ENCODE measurements around the gene CAMSAP1.

Gene CAMSAP1

GRCh38 chr9:135803441-135803840 lies 103.9 kb downstream of the CAMSAP1 start:
- H3K27ac ChIP-seq (ENCODE audit: low read depth, low read length) = no peak overlapping the region
- no peak overlapping the region for H4K5ac ChIP-seq (ENCODE audit: low read length)
- no peak overlapping the region for H2BK15ac ChIP-seq (replicated peaks; ENCODE audit: low read depth)

GRCh38 chr9:135802876-135803419 lies 104.4 kb downstream of the CAMSAP1 start:
- Histone ChIP-seq H3K23ac (ENCODE audit: low read length) (no peak overlapping the region), H3K79me2 (ENCODE audit: control insufficient read depth, insufficient read depth, low read length) (no peaks in the 10 kb centered on the region), H3K56ac (ENCODE audit: low read length) (no peak overlapping the region), H3K79me1 (ENCODE audit: low read length) (no peaks in the 10 kb centered on the region), H2BK15ac (replicated peaks; ENCODE audit: low read depth) (no peak overlapping the region), H4K8ac (ENCODE audit: low read depth, low read length) (no peak overlapping the region), H3K4ac (ENCODE audit: low read depth, low read length) (no peak overlapping the region), H3K36me3 (ENCODE audit: control insufficient read depth, insufficient read depth, low read length) (no peaks in the 10 kb centered on the region), H2BK5ac (ENCODE audit: low read length) (no peak overlapping the region), H3K4me1 (ENCODE audit: control insufficient read depth, low read depth, low read length) (no peaks in the 10 kb centered on the region), H2AK5ac (ENCODE audit: low read length) (no peak overlapping the region), H3K18ac (ENCODE audit: low read length) (no peak overlapping the region), H3K4me2 (ENCODE audit: low read length) (no peak overlapping the region), H3K27ac (ENCODE audit: low read depth, low read length) (no peak overlapping the region), H3K27me3 (ENCODE audit: insufficient read depth, low read length, poor library complexity) (no peaks in the 10 kb centered on the region), H3K9ac (ENCODE audit: low read length) (no peak overlapping the region), H4K5ac (ENCODE audit: low read length) (no peak overlapping the region), H2BK120ac (ENCODE audit: low read depth, low read length) (no peak overlapping the region), H3K4me3 (ENCODE audit: low read length) (no peak overlapping the region)
- DNase-seq = no peak
- no CpG with 5 or more reads among the region's 18 CpGs for WGBS (ENCODE audit: extremely low coverage, insufficient coverage, low lambda C conversion rate)

More at GRCh38 chr9:135803441-135803840, 103.9 kb downstream of the CAMSAP1 start:
- Histone ChIP-seq H3K4ac (ENCODE audit: low read depth, low read length) (no peak overlapping the region), H2BK5ac (ENCODE audit: low read length) (no peak overlapping the region), H3K27me3 (ENCODE audit: insufficient read depth, low read length, poor library complexity) (no peaks in the 10 kb centered on the region), H3K56ac (ENCODE audit: low read length) (no peak overlapping the region), H3K4me1 (ENCODE audit: control insufficient read depth, low read depth, low read length) (no peaks in the 10 kb centered on the region), H2BK120ac (ENCODE audit: low read depth, low read length) (no peak overlapping the region), H2AK5ac (ENCODE audit: low read length) (no peak overlapping the region), H3K4me3 (ENCODE audit: low read length) (no peak overlapping the region), H3K79me1 (ENCODE audit: low read length) (no peaks in the 10 kb centered on the region), H3K4me2 (ENCODE audit: low read length) (no peak overlapping the region), H3K36me3 (ENCODE audit: control insufficient read depth, insufficient read depth, low read length) (no peaks in the 10 kb centered on the region), H3K23ac (ENCODE audit: low read length) (no peak overlapping the region), H4K8ac (ENCODE audit: low read depth, low read length) (no peak overlapping the region), H3K79me2 (ENCODE audit: control insufficient read depth, insufficient read depth, low read length) (no peaks in the 10 kb centered on the region), H3K18ac (ENCODE audit: low read length) (no peak overlapping the region), H3K9ac (ENCODE audit: low read length) (no peak overlapping the region)
- no CpG with 5 or more reads among the region's 10 CpGs for WGBS (ENCODE audit: extremely low coverage, insufficient coverage, low lambda C conversion rate)
- no peak for DNase-seq

- no peaks in the 10 kb centered on the region for H3K36me3 ChIP-seq (ENCODE audit: control insufficient read depth, insufficient read depth, low read length)
- H3K18ac ChIP-seq (ENCODE audit: low read length) = no peak overlapping the region
- WGBS (ENCODE audit: extremely low coverage, insufficient coverage, low lambda C conversion rate) = no CpG with 5 or more reads among the region's 6 CpGs
- H3K4me1 ChIP-seq (ENCODE audit: control insufficient read depth, low read depth, low read length) = no peaks in the 10 kb centered on the region
- no peak overlapping the region for H3K56ac ChIP-seq (ENCODE audit: low read length)
- no peak overlapping the region for H2BK120ac ChIP-seq (ENCODE audit: low read depth, low read length)
- no peak overlapping the region for H3K27ac ChIP-seq (ENCODE audit: low read depth, low read length)
- no peak overlapping the region for H4K8ac ChIP-seq (ENCODE audit: low read depth, low read length)
- no peak overlapping the region for H3K4ac ChIP-seq (ENCODE audit: low read depth, low read length)
- no peak overlapping the region for H2BK5ac ChIP-seq (ENCODE audit: low read length)
- no peak for DNase-seq
- H3K79me2 ChIP-seq (ENCODE audit: control insufficient read depth, insufficient read depth, low read length) = no peaks in the 10 kb centered on the region
- H2BK15ac ChIP-seq (replicated peaks; ENCODE audit: low read depth) = no peak overlapping the region
- no peak overlapping the region for H4K5ac ChIP-seq (ENCODE audit: low read length)
- no peak overlapping the region for H3K4me3 ChIP-seq (ENCODE audit: low read length)
- H3K4me2 ChIP-seq (ENCODE audit: low read length) = no peak overlapping the region
- H3K23ac ChIP-seq (ENCODE audit: low read length) = no peak overlapping the region
- H2AK5ac ChIP-seq (ENCODE audit: low read length) = no peak overlapping the region
- H3K79me1 ChIP-seq (ENCODE audit: low read length) = no peaks in the 10 kb centered on the region
- H3K27me3 ChIP-seq (ENCODE audit: insufficient read depth, low read length, poor library complexity) = no peaks in the 10 kb centered on the region
- no peak overlapping the region for H3K9ac ChIP-seq (ENCODE audit: low read length)
Observed at GRCh38 chr9:135801070-135801469, 106.3 kb downstream of the CAMSAP1 start.

- Histone ChIP-seq H3K56ac (ENCODE audit: low read length) (no peak overlapping the region), H2AK5ac (ENCODE audit: low read length) (no peak overlapping the region), H3K4me1 (ENCODE audit: control insufficient read depth, low read depth, low read length) (no peaks in the 10 kb centered on the region), H3K79me1 (ENCODE audit: low read length) (no peaks in the 10 kb centered on the region), H3K4ac (ENCODE audit: low read depth, low read length) (no peak overlapping the region), H3K23ac (ENCODE audit: low read length) (no peak overlapping the region), H3K4me2 (ENCODE audit: low read length) (no peak overlapping the region), H2BK120ac (ENCODE audit: low read depth, low read length) (no peak overlapping the region), H2BK5ac (ENCODE audit: low read length) (no peak overlapping the region), H3K79me2 (ENCODE audit: control insufficient read depth, insufficient read depth, low read length) (no peaks in the 10 kb centered on the region), H4K5ac (ENCODE audit: low read length) (no peak overlapping the region), H3K4me3 (ENCODE audit: low read length) (no peak overlapping the region), H2BK15ac (replicated peaks; ENCODE audit: low read depth) (no peak overlapping the region), H3K18ac (ENCODE audit: low read length) (no peak overlapping the region), H3K9ac (ENCODE audit: low read length) (no peak overlapping the region), H3K27ac (ENCODE audit: low read depth, low read length) (no peak overlapping the region), H3K27me3 (ENCODE audit: insufficient read depth, low read length, poor library complexity) (no peaks in the 10 kb centered on the region), H4K8ac (ENCODE audit: low read depth, low read length) (no peak overlapping the region), H3K36me3 (ENCODE audit: control insufficient read depth, insufficient read depth, low read length) (no peaks in the 10 kb centered on the region)
- no CpG with 5 or more reads among the region's 13 CpGs for WGBS (ENCODE audit: extremely low coverage, insufficient coverage, low lambda C conversion rate)
- no peak for DNase-seq
Observed at GRCh38 chr9:135799261-135799660, 108.1 kb downstream of the CAMSAP1 start.

- Histone ChIP-seq H4K8ac (ENCODE audit: low read depth, low read length) (no peak overlapping the region), H3K23ac (ENCODE audit: low read length) (no peak overlapping the region), H3K18ac (ENCODE audit: low read length) (no peak overlapping the region), H3K4me2 (ENCODE audit: low read length) (no peak overlapping the region), H3K4me3 (ENCODE audit: low read length) (no peak overlapping the region), H2BK15ac (replicated peaks; ENCODE audit: low read depth) (no peak overlapping the region), H3K36me3 (ENCODE audit: control insufficient read depth, insufficient read depth, low read length) (no peaks in the 10 kb centered on the region), H3K27me3 (ENCODE audit: insufficient read depth, low read length, poor library complexity) (no peaks in the 10 kb centered on the region), H4K5ac (ENCODE audit: low read length) (no peak overlapping the region), H3K4me1 (ENCODE audit: control insufficient read depth, low read depth, low read length) (no peaks in the 10 kb centered on the region), H2AK5ac (ENCODE audit: low read length) (no peak overlapping the region), H2BK5ac (ENCODE audit: low read length) (no peak overlapping the region), H3K79me2 (ENCODE audit: control insufficient read depth, insufficient read depth, low read length) (no peaks in the 10 kb centered on the region), H3K9ac (ENCODE audit: low read length) (no peak overlapping the region), H3K4ac (ENCODE audit: low read depth, low read length) (no peak overlapping the region), H3K56ac (ENCODE audit: low read length) (no peak overlapping the region), H3K27ac (ENCODE audit: low read depth, low read length) (no peak overlapping the region), H3K79me1 (ENCODE audit: low read length) (no peaks in the 10 kb centered on the region), H2BK120ac (ENCODE audit: low read depth, low read length) (no peak overlapping the region)
- no CpG with 5 or more reads among the region's 10 CpGs for WGBS (ENCODE audit: extremely low coverage, insufficient coverage, low lambda C conversion rate)
- DNase-seq = no peak
Observed at GRCh38 chr9:135798263-135798585, 109.1 kb downstream of the CAMSAP1 start.

- Histone ChIP-seq H3K36me3 (ENCODE audit: control insufficient read depth, insufficient read depth, low read length) (no peaks in the 10 kb centered on the region), H3K9ac (ENCODE audit: low read length) (no peak overlapping the region), H3K79me1 (ENCODE audit: low read length) (no peaks in the 10 kb centered on the region), H4K8ac (ENCODE audit: low read depth, low read length) (no peak overlapping the region), H2BK15ac (replicated peaks; ENCODE audit: low read depth) (no peak overlapping the region), H2BK5ac (ENCODE audit: low read length) (no peak overlapping the region), H3K23ac (ENCODE audit: low read length) (no peak overlapping the region), H3K4me3 (ENCODE audit: low read length) (no peak overlapping the region), H3K4me2 (ENCODE audit: low read length) (no peak overlapping the region), H3K56ac (ENCODE audit: low read length) (no peak overlapping the region), H3K18ac (ENCODE audit: low read length) (no peak overlapping the region), H3K4me1 (ENCODE audit: control insufficient read depth, low read depth, low read length) (no peaks in the 10 kb centered on the region), H3K4ac (ENCODE audit: low read depth, low read length) (no peak overlapping the region), H4K5ac (ENCODE audit: low read length) (no peak overlapping the region), H3K79me2 (ENCODE audit: control insufficient read depth, insufficient read depth, low read length) (no peaks in the 10 kb centered on the region), H3K27me3 (ENCODE audit: insufficient read depth, low read length, poor library complexity) (no peaks in the 10 kb centered on the region), H3K27ac (ENCODE audit: low read depth, low read length) (no peak overlapping the region), H2BK120ac (ENCODE audit: low read depth, low read length) (no peak overlapping the region), H2AK5ac (ENCODE audit: low read length) (no peak overlapping the region)
- peak; percentile 71 for DNase-seq
- no CpG with 5 or more reads among the region's 24 CpGs for WGBS (ENCODE audit: extremely low coverage, insufficient coverage, low lambda C conversion rate)
Observed at GRCh38 chr9:135797507-135798262, 109.7 kb downstream of the CAMSAP1 start.
